ENCODE data around the gene MROH2A. TPM values are rescaled to one million over a fixed set of nuclear protein-coding genes. Genes with fewer than 3 reads are reported as not detected.
"Not testable (repeated sequence)": the region's sequence is repeated elsewhere in the genome, so short reads cannot be mapped to it uniquely, and the experiment has no call there.

MROH2A gene
- total and polyA plus RNA-seq, 4 donors, result 0.80 TPM; not detected in 3

- Histone ChIP-seq H3K4me3 (no peak overlapping the region), H3K36me3 (ENCODE audit: control insufficient read depth in 4 of 4, insufficient read depth in 4 of 4, low read length in 4 of 4) (no peaks in the 10 kb centered on the region), H3K27me3 (ENCODE audit: control insufficient read depth in 3 of 3, insufficient read depth in 3 of 3, low read length in 2 of 3) (no peaks in the 10 kb centered on the region), H3K9me3 (ENCODE audit: control insufficient read depth in 4 of 4, insufficient read depth in 3 of 4, low read length in 3 of 4) (peaks cover 0 to 3% (median 0%) of the 10 kb centered on the region in 4 donors), H3K27ac (ENCODE audit: low read depth in 1 of 2, low read length in 1 of 2) (no peak overlapping the region), H3K9ac (ENCODE audit: insufficient read depth in 1 of 2, low read length in 2 of 2) (no peak overlapping the region), H3K4me1 (ENCODE audit: control insufficient read depth in 5 of 5, insufficient read depth in 5 of 5, low read length in 5 of 5) (no peaks in the 10 kb centered on the region)
- ATAC-seq (ENCODE audit: insufficient read depth, low FRiP score) (no peak), DNase-seq (no peak)
- no peak for TF ChIP-seq CTCF (IDR thresholded peaks at IDR 0.05; ENCODE audit: control extremely low read depth, extremely low read depth)
- WGBS, 2 donors, result 65 to 73% methylated on average over 2 of the region's 2 CpGs
Observed at GRCh38 chr2:233740870-233741269, 37.3 kb upstream of the MROH2A start.

GRCh38 chr2:233743464-233744259, 34.5 kb upstream of the MROH2A start:
- Histone ChIP-seq H3K27ac (ENCODE audit: low read depth in 1 of 2, low read length in 1 of 2) (no peak overlapping the region), H3K9ac (ENCODE audit: insufficient read depth in 1 of 2, low read length in 2 of 2) (no peak overlapping the region), H3K4me3 (no peak overlapping the region), H3K27me3 (ENCODE audit: control insufficient read depth in 3 of 3, insufficient read depth in 3 of 3, low read length in 2 of 3) (no peaks in the 10 kb centered on the region), H3K4me1 (ENCODE audit: control insufficient read depth in 5 of 5, insufficient read depth in 5 of 5, low read length in 5 of 5) (no peaks in the 10 kb centered on the region), H3K9me3 (ENCODE audit: control insufficient read depth in 4 of 4, insufficient read depth in 3 of 4, low read length in 3 of 4) (peaks cover 0 to 5% (median 0%) of the 10 kb centered on the region in 4 donors), H3K36me3 (ENCODE audit: control insufficient read depth in 4 of 4, insufficient read depth in 4 of 4, low read length in 4 of 4) (no peaks in the 10 kb centered on the region)
- WGBS, 2 donors, result 94% methylated on average over 44 to 46 of the region's 46 CpGs
- ATAC-seq (ENCODE audit: insufficient read depth, low FRiP score) (no peak), DNase-seq (no peak)
- TF ChIP-seq CTCF (IDR thresholded peaks at IDR 0.05; ENCODE audit: control extremely low read depth, extremely low read depth), result no peak

- Histone ChIP-seq H3K36me3 (ENCODE audit: control insufficient read depth in 4 of 4, insufficient read depth in 4 of 4, low read length in 4 of 4) (no peaks in the 10 kb centered on the region), H3K27me3 (ENCODE audit: control insufficient read depth in 3 of 3, insufficient read depth in 3 of 3, low read length in 2 of 3) (no peaks in the 10 kb centered on the region), H3K9me3 (ENCODE audit: control insufficient read depth in 4 of 4, insufficient read depth in 3 of 4, low read length in 3 of 4) (peaks cover 0 to 5% (median 0%) of the 10 kb centered on the region in 4 donors), H3K4me1 (ENCODE audit: control insufficient read depth in 5 of 5, insufficient read depth in 5 of 5, low read length in 5 of 5) (no peaks in the 10 kb centered on the region), H3K4me3 (no peak overlapping the region), H3K9ac (ENCODE audit: insufficient read depth in 1 of 2, low read length in 2 of 2) (no peak overlapping the region), H3K27ac (ENCODE audit: low read depth in 1 of 2, low read length in 1 of 2) (no peak overlapping the region)
- no peak for TF ChIP-seq CTCF (IDR thresholded peaks at IDR 0.05; ENCODE audit: control extremely low read depth, extremely low read depth)
- ATAC-seq (ENCODE audit: insufficient read depth, low FRiP score) (no peak), DNase-seq (no peak)
- WGBS, 2 donors, result 74 to 84% methylated on average over 5 of the region's 5 CpGs
Observed at GRCh38 chr2:233745073-233745755, 32.9 kb upstream of the MROH2A start.

GRCh38 chr2:233745838-233746237, 32.3 kb upstream of the MROH2A start:
- not testable (repeated sequence) for ATAC-seq (ENCODE audit: insufficient read depth, low FRiP score); H3K36me3 ChIP-seq (ENCODE audit: control insufficient read depth in 4 of 4, insufficient read depth in 4 of 4, low read length in 4 of 4); H3K27me3 ChIP-seq (ENCODE audit: control insufficient read depth in 3 of 3, insufficient read depth in 3 of 3, low read length in 2 of 3); H3K4me3 ChIP-seq; H3K27ac ChIP-seq (ENCODE audit: low read depth in 1 of 2, low read length in 1 of 2); DNase-seq; H3K4me1 ChIP-seq (ENCODE audit: control insufficient read depth in 5 of 5, insufficient read depth in 5 of 5, low read length in 5 of 5); H3K9ac ChIP-seq (ENCODE audit: insufficient read depth in 1 of 2, low read length in 2 of 2)
- WGBS, 2 donors, result 74 to 88% methylated on average over 2 of the region's 2 CpGs
- peaks cover 0 to 10% (median 2%) of the 10 kb centered on the region in 4 donors for H3K9me3 ChIP-seq (ENCODE audit: control insufficient read depth in 4 of 4, insufficient read depth in 3 of 4, low read length in 3 of 4)
